Renal cortex interstitium (tissue), 11 donors: Measurements from ENCODE around the gene CCDC70. TPM values are rescaled to one million over a fixed set of nuclear protein-coding genes. Genes with fewer than 3 reads are reported as not detected.
"Not testable (repeated sequence)": the region's sequence is repeated elsewhere in the genome, so short reads cannot be mapped to it uniquely, and the experiment has no call there.

Source experiments
- DNase-seq, 11 donors: peaks; one replicate each; pipeline ENCODE4 v3.0.0-alpha.2; 2013; ENCODE audit warnings: low read depth in 9 of 11, low spot score in 4 of 11; ENCODE audit errors: extremely low read depth in 1 of 11
- polyA plus RNA-seq, 3 donors: library from polyadenylated mRNA; unstranded; fragments of 120-200 nt; gene quantifications; one replicate each; pipeline ENCODE4 v1.2.1, GENCODE V29; 2013; ENCODE audit not compliant: insufficient read length in 3 of 3

Gene CCDC70
- polyA plus RNA-seq, 3 donors = not detected

GRCh38 chr13:51894239-51894638 is 32.5 kb downstream of the CCDC70 start:
- DNase-seq = no peak

GRCh38 chr13:51895906-51896888 is 34.4 kb downstream of the CCDC70 start:
- DNase-seq = peak in 6 of 11 donors; percentile 21 to 33 (median 24)

GRCh38 chr13:51900471-51900870 is 38.7 kb downstream of the CCDC70 start:
- no peak for DNase-seq

GRCh38 chr13:51902776-51903175 is 41.0 kb downstream of the CCDC70 start:
- no peak for DNase-seq

GRCh38 chr13:51905787-51906186 is 44.0 kb downstream of the CCDC70 start:
- DNase-seq = no peak

GRCh38 chr13:51906581-51906980 is 44.8 kb downstream of the CCDC70 start:
- DNase-seq = no peak

- DNase-seq = no peak
These were observed 45.4 kb downstream of the CCDC70 start for GRCh38 chr13:51907040-51907732.

GRCh38 chr13:51909265-51909664 is 47.5 kb downstream of the CCDC70 start:
- DNase-seq = not testable (repeated sequence)

- no peak for DNase-seq
These were observed 48.7 kb downstream of the CCDC70 start for GRCh38 chr13:51910508-51910907.

- DNase-seq = peak in 10 of 11 donors; percentile 24 to 62 (median 49)
These were observed 50.3 kb downstream of the CCDC70 start for GRCh38 chr13:51912091-51912490.

- DNase-seq = no peak
These were observed 50.9 kb downstream of the CCDC70 start for GRCh38 chr13:51912511-51913225.

- DNase-seq = no peak
These were observed 51.8 kb downstream of the CCDC70 start for GRCh38 chr13:51913421-51914136.

- no peak for DNase-seq
These were observed 52.3 kb downstream of the CCDC70 start for GRCh38 chr13:51914137-51914493.

Other genes with a start within 250 kb of the CCDC70 start
- 10 to 100 TPM; 16.9 to 25.4 (median 19.7) TPM for gene DHRS12, start 57.8 kb upstream of the CCDC70 start, polyA plus RNA-seq
- under 1 TPM; 0.34 to 0.54 (median 0.38) TPM for gene TMEM272, start 16.8 kb upstream of the CCDC70 start, polyA plus RNA-seq
- 10 to 100 TPM; 17.7 to 19.0 (median 18.3) TPM for gene ATP7B, start 149.5 kb downstream of the CCDC70 start, polyA plus RNA-seq
- 10 to 100 TPM; 28.8 to 36.8 (median 32.6) TPM for gene ALG11, start 150.4 kb downstream of the CCDC70 start, polyA plus RNA-seq
- gene UTP14C, start 162.7 kb downstream of the CCDC70 start, polyA plus RNA-seq = 10 to 100 TPM; 32.1 to 37.4 (median 36.6) TPM